DND-41 (cell line): ENCODE measurements around the gene SAPCD1.

Experiments used
- ATAC-seq: fragments of 200-7000 bp; cut with Tn5 transposase; 3 replicates; pipeline ENCODE4 v1.9.1; 2021; ENCODE audit warnings: low read depth; ENCODE audit not compliant: insufficient read depth
- DNase-seq: peaks from one replicate; pipeline ENCODE4 v3.0.0-alpha.2; 2020
- H2AFZ ChIP-seq: 2 replicates; pipeline ENCODE4 v1.6.0; 2012; ENCODE audit warnings: low read depth, low read length
- H3K27ac ChIP-seq: 2 replicates; pipeline ENCODE4 v1.5.1; 2012; ENCODE audit warnings: low read length, inconsistent platforms
- H3K27me3 ChIP-seq: fragments of 200-600 bp; sonication (generic); 2 replicates; pipeline ENCODE4 v1.6.0; 2012; ENCODE audit warnings: low read length, mild to moderate bottlenecking, inconsistent platforms; ENCODE audit not compliant: insufficient read depth, poor library complexity
- H3K36me3 ChIP-seq: 2 replicates; pipeline ENCODE4 v1.5.1; 2012; ENCODE audit warnings: low read length, inconsistent platforms; ENCODE audit not compliant: insufficient read depth
- H3K4me1 ChIP-seq: 2 replicates; pipeline ENCODE4 v1.5.1; 2012; ENCODE audit warnings: mild to moderate bottlenecking, low read length; ENCODE audit not compliant: insufficient read depth
- H3K4me2 ChIP-seq: 2 replicates; pipeline ENCODE4 v1.6.0; 2012; ENCODE audit warnings: mild to moderate bottlenecking, moderate library complexity, low read length, inconsistent platforms; ENCODE audit not compliant: insufficient read depth
- H3K4me3 ChIP-seq, 2 experiments: fragments of 200-600 bp in 1 of 2; shearing (Covaris generic) in 1 of 2; 2 replicates each; pipeline ENCODE4 v1.5.1; 2012 to 2016; ENCODE audit warnings: inconsistent platforms in 2 of 2, low read length in 2 of 2, mild to moderate bottlenecking in 2 of 2, low read depth in 1 of 2, moderate library complexity in 1 of 2
- H3K79me2 ChIP-seq: 2 replicates; pipeline ENCODE4 v1.6.0; 2012; ENCODE audit warnings: low read length, inconsistent platforms; ENCODE audit not compliant: insufficient read depth
- H3K9ac ChIP-seq: 2 replicates; pipeline ENCODE4 v1.6.0; 2012; ENCODE audit warnings: low read depth, mild to moderate bottlenecking, inconsistent platforms, low read length, moderate library complexity
- H3K9me3 ChIP-seq: 2 replicates; pipeline ENCODE4 v1.5.1; 2012; ENCODE audit warnings: low read length, moderate library complexity, mild to moderate bottlenecking, inconsistent platforms; ENCODE audit not compliant: insufficient read depth, severe bottlenecking
- H4K20me1 ChIP-seq: 2 replicates; pipeline ENCODE4 v1.6.0; 2012; ENCODE audit warnings: low read length; ENCODE audit not compliant: insufficient read depth
- EZH2 ChIP-seq: IDR thresholded peaks from 3 replicates; pipeline ENCODE4 v1.6.1; 2012; ENCODE audit warnings: borderline replicate concordance, low read depth, mild to moderate bottlenecking, moderate library complexity, low read length, inconsistent platforms; ENCODE audit not compliant: severe bottlenecking
- TF ChIP-seq, protein P1 (sequence below): IDR thresholded peaks from 2 replicates; pipeline ENCODE4 v1.5.1; 2012; ENCODE audit warnings: borderline replicate concordance, low read length, moderate library complexity, mild to moderate bottlenecking; ENCODE audit not compliant: poor library complexity, severe bottlenecking; ENCODE audit errors: extremely low read depth

SAPCD1 gene

DNA sequence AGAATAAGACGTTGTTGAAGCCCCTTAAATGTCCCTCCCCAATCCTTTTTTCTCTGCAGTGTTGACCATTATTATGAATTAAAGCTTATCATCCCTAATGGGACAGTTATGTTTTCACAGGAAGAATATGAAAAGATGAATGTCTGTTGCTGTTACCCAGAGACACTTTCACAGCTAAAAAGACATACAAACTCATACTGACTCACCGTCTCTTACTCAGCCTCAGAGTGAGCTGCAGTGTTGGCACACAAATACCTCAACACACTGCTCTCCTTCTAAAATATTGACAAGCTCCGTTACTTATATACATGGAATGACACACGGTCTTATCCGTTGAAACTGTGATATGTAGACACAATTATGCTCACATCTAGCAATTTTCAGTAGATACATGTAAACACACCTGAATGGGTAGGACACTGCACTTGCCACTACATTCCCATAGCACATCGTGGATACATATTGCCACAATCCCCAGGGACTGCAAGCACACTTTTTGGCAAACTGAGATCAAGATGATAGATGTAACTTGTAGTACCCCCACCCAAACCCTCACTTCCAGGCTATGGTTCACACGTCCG lies 9.6 kb upstream of the SAPCD1 start:
- H3K27ac ChIP-seq: no peak overlapping the region
- no peak overlapping the region for H3K4me2 ChIP-seq
- no peak overlapping the region for H2AFZ ChIP-seq
- no peaks in the 10 kb centered on the region for H4K20me1 ChIP-seq
- no peaks in the 10 kb centered on the region for H3K4me1 ChIP-seq
- DNase-seq: no peak
- H3K36me3 ChIP-seq: peaks cover 30% of the 10 kb centered on the region
- no peak; the same call in 2 of the 3 replicates for ATAC-seq
- TF ChIP-seq EZH2: no peak
- TF ChIP-seq, protein P1, sequence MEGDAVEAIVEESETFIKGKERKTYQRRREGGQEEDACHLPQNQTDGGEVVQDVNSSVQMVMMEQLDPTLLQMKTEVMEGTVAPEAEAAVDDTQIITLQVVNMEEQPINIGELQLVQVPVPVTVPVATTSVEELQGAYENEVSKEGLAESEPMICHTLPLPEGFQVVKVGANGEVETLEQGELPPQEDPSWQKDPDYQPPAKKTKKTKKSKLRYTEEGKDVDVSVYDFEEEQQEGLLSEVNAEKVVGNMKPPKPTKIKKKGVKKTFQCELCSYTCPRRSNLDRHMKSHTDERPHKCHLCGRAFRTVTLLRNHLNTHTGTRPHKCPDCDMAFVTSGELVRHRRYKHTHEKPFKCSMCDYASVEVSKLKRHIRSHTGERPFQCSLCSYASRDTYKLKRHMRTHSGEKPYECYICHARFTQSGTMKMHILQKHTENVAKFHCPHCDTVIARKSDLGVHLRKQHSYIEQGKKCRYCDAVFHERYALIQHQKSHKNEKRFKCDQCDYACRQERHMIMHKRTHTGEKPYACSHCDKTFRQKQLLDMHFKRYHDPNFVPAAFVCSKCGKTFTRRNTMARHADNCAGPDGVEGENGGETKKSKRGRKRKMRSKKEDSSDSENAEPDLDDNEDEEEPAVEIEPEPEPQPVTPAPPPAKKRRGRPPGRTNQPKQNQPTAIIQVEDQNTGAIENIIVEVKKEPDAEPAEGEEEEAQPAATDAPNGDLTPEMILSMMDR: no peak
- H3K4me3 ChIP-seq: no peak overlapping the region
- H3K9me3 ChIP-seq: no peaks in the 10 kb centered on the region
- H3K9ac ChIP-seq: no peak overlapping the region
- H3K79me2 ChIP-seq: no peaks in the 10 kb centered on the region
- no peaks in the 10 kb centered on the region for H3K27me3 ChIP-seq

DNA sequence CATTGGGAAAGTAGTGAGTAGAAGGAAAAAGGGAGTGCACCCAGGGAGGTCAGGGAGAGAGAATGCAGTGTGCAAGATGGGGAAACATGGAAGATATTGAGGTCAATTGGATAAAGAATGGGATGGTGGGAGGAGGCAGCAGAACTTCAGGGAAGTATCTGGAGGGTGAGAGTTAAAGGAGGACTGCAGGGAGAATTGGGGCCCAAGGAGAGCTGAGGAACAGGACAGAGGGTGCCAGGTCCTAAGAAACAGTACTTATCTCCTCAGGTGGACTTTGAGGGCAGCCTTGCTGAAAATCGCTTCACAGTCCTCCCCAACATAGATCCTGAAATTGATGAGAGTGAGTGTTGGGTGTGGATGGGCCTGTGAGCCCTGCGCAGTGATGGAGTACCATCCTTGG lies 4.2 kb upstream of the SAPCD1 start:
- no peak for DNase-seq
- H3K79me2 ChIP-seq: no peaks in the 10 kb centered on the region
- H3K4me2 ChIP-seq: no peak overlapping the region
- H3K36me3 ChIP-seq: peaks cover 65% of the 10 kb centered on the region
- peaks cover under 1% of the 10 kb centered on the region; the same call in 1 of the 2 replicates for H4K20me1 ChIP-seq
- no peaks in the 10 kb centered on the region for H3K4me1 ChIP-seq
- no peak overlapping the region; the same call in 1 of the 2 replicates for H3K27ac ChIP-seq
- H3K9me3 ChIP-seq: no peaks in the 10 kb centered on the region
- no peaks in the 10 kb centered on the region for H3K27me3 ChIP-seq
- ATAC-seq: no peak
- no peak overlapping the region for H3K9ac ChIP-seq
- H2AFZ ChIP-seq: no peak overlapping the region
- no peak overlapping the region for H3K4me3 ChIP-seq
- TF ChIP-seq, protein P1: no peak
- TF ChIP-seq EZH2: no peak

DNA sequence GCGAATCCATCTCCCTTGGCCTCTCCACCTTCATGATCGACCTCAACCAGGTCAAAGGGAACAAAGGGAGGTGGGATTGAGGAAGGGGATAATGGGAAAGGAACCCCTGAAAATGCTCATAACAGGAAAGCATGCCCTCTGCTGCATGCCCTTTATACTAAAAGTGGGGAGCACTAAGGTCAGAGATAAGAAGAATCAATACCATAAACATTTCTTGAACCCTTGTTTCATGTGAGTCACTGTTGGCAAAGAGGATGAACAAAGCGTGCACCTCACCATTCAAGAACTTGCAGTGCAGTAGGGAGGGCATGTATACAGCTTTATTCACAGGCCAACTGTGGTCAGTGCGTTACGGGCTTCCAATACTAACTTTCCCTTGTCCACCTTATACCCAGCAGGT lies 1.7 kb upstream of the SAPCD1 start:
- H3K36me3 ChIP-seq: peaks cover 72% of the 10 kb centered on the region
- H3K9ac ChIP-seq: no peak overlapping the region
- no peak overlapping the region for H3K4me3 ChIP-seq
- no peaks in the 10 kb centered on the region for H3K79me2 ChIP-seq
- no peak for DNase-seq
- no peak for ATAC-seq
- no peaks in the 10 kb centered on the region for H3K4me1 ChIP-seq
- no peak overlapping the region for H2AFZ ChIP-seq
- H3K27me3 ChIP-seq: no peaks in the 10 kb centered on the region
- no peak overlapping the region for H3K4me2 ChIP-seq
- no peak for TF ChIP-seq EZH2
- TF ChIP-seq, protein P1: no peak
- no peaks in the 10 kb centered on the region for H3K9me3 ChIP-seq
- H3K27ac ChIP-seq: no peak overlapping the region
- H4K20me1 ChIP-seq: peaks cover 4% of the 10 kb centered on the region; the same call in 1 of the 2 replicates
